NCI-H2081 treated with DMSO at 0.1 percent for 48 hours (cell line): ENCODE measurements around the gene PHRF1.

ENCODE experiments used
- DNase-seq: peaks from one replicate; lab custom pipeline; 2025; lab: John Stamatoyannopoulos, UW

PHRF1 gene

DNA sequence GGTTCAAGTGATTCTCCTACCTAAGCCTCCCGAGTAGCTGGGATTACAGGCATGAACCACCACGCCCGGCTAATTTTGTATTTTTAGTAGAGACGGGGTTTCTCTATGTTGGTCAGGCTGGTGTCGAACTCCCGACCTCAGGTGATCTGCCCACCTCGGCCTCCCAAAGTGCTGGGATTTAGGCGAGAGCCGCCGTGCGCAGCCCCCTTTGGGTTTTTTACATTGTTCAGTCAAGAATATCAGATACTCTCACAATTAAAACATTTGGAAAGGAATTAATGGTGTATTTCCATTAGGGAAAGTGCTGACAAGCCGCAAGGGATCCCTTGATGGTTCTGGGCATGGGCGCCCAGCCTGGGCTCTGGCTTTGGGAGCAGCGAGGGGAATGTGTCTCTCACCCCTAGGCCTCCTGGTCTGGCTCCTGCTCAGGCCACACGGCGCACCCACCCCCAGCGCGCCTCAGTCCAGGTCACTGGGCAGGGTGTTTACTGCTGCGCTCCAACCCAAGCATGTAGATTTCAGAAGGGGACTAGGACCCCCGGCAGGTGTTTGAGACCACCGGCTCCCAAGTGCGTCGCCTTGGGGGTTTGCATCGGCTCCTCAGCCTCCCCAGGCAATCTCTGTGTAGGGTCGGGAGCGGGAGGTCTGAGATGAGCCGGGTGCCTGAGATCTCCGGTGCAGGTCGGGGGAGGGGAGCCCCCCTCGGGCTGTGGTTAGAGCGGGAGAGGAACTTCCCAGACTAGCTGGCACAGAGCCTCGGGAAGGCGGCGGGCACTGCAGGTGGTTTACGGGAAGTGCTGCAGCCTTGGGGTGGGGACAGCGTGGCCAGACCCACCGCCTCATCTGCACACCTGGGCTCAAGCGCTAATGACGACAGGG is 40.3 kb downstream of the PHRF1 start:
- no peak for DNase-seq

DNA sequence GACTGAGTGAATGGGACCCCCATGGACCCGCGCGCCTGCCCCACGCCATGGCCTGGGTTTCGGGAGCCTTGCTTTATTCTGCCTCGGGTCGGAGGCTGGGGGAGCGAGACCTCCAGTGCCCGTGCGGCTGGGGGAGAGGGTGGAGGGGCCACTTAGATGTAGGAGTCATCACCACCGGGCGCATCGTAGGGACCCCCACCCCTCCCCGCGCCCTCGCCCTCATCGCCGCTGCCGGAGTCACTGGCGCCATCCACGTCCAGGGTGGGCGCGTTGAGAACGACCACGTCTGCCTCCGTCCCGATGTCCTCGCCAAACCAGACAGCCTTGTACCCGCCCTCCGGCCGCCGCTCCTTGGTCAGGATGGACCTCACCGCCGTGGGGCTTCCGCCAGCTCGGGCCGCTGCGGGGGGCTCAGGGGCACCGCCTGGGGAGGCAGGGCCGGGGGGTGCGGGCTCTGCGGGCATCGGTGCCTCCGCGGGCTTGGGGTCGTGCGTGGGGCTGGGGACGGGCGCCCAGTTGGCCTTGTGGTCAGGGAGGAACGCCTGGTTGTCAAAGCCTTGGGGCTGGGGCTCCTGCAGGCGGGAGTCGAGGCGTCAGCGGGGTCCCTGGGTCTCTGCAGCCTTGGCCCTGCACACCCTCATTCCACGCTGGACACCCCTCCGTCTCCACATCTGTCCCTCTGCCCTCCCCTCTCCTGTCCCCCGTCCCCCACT is 41.1 kb downstream of the PHRF1 start:
- no peak for DNase-seq

DNA sequence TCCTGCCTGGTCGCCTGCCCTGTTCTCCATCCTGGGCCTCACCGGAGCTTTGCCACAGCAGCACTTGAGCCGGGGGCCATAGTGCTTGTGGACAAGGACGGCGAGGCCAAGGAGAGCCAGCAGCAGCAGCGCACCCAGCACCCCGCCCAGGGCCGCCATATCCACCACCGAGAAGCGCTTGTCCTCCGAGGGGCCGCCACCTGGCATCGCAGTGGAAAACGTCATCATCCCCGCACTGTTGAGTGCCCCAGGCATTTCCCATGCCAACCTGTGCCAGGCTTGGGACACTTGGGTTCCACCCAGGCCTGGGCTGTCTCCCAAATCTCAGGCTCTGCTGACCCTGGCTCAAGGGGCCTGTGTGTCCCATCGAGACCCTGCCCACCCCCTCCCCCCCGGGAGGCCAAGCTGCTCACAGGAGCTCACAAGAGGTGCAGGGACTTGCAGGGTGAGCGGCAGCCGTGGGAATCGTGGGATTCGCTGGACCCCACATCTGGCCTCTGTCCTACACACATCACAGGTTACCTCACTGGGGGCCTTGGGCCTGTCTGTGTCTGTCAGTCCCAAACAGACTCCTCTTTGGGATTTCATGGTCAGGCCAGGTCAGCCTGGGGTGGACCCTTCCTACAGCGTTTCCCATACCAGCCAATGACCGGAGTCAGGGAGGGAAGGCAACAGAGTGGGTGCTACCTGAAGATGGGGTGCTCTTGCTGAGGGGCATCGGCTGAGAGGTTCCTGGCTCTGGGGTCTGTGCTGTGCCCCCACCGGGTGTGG is 41.8 kb downstream of the PHRF1 start:
- DNase-seq, result no peak

GRCh38 chr11:618856-619627 is 42.8 kb downstream of the PHRF1 start:
- DNase-seq, result no peak

GRCh38 chr11:619628-620050 is 43.4 kb downstream of the PHRF1 start:
- DNase-seq, result no peak

GRCh38 chr11:620201-620600 is 43.9 kb downstream of the PHRF1 start:
- no peak for DNase-seq

- no peak for DNase-seq
These were observed 44.9 kb downstream of the PHRF1 start for GRCh38 chr11:620935-621814.

DNA sequence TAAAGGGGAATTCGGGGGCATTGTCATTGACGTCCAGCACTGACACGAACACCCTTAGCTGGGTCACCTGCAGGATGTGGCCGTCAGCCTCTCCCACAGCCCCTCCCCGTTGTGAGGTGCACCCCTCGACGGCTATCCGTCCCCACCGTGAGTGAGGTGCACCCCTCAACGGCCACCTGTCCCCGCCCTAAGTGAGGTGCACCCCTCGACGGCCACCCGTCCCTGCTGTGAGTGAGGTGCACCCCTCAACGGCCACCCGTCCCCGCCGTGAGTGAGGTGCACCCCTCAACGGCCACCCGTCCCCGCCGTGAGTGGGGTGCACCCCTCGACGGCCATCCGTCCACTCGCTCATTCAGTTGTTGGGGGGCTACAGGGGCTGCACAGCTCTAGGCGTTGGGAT is 45.6 kb downstream of the PHRF1 start:
- DNase-seq, result no peak

GRCh38 chr11:623349-623869 is 47.1 kb downstream of the PHRF1 start:
- no peak for DNase-seq

- DNase-seq, result no peak
These were observed 47.9 kb downstream of the PHRF1 start for GRCh38 chr11:623999-624704.

- DNase-seq, result no peak
These were observed 48.7 kb downstream of the PHRF1 start, which contains the start of gene CDHR5 for GRCh38 chr11:624705-625635. Gene CDHR5, minus strand, starts transcription at chr11:624955. Its CDS starts 53 bp downstream, at chr11:624902.

GRCh38 chr11:625636-626268 is 49.5 kb downstream of the PHRF1 start:
- DNase-seq, result no peak

GRCh38 chr11:626475-627307 is 50.4 kb downstream of the PHRF1 start, which contains the start of gene SCT:
Gene SCT, minus strand, starts transcription at chr11:627181. Its CDS starts 38 bp downstream, at chr11:627143.
- no peak for DNase-seq

GRCh38 chr11:627308-627576 is 51.0 kb downstream of the PHRF1 start:
- no peak for DNase-seq

- no peak for DNase-seq
These were observed 51.8 kb downstream of the PHRF1 start for GRCh38 chr11:628056-628455.

DNA sequence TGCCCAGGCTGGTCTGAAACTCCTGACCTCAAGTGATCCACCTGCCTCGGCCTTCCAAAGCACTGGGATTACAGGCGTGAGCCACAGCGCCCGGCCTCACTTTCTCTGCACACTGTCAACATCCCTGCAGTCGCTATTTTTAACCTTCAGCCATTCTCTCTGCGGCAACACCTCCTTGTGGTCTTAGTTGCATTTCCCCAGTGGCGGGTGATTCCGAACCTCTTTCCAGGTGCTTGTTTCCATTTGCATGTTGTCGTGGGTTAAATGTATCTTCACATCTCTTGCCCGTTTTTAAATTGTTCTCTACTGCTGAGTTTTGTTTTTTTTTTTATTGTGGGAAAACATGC is 52.9 kb downstream of the PHRF1 start:
- no peak for DNase-seq

- no peak for DNase-seq
These were observed 54.6 kb downstream of the PHRF1 start for GRCh38 chr11:630871-631270.
